Measurements from ENCODE around the gene MOB4. TPM values are rescaled to one million over a fixed set of nuclear protein-coding genes. Genes with fewer than 3 reads are reported as not detected.

Gene MOB4
- 10 to 100 TPM; 15.5 to 38.3 (median 23.7) TPM for total RNA-seq
- polyA plus RNA-seq = 10 to 100 TPM; 17.3 to 27.1 (median 23.8) TPM
- long read RNA-seq, donor 1, transcript MOB4-202 (8 exons, 3,986 nt) = major isoform, 17 of 26 reads
- long read RNA-seq, donor 1, partial matches to known transcripts = 8 of 26 reads
- long read RNA-seq, donor 1, other reads (novel, unspliced or antisense) = 0 of 26 reads
- long read RNA-seq, donor 2, transcript MOB4-202 (8 exons, 3,986 nt) = major isoform, 21 of 22 reads
- long read RNA-seq, donor 2, partial matches to known transcripts = 0 of 22 reads
- long read RNA-seq, donor 2, other reads (novel, unspliced or antisense) = 0 of 22 reads

- peak; percentile 33 to 85 (median 82) for TF ChIP-seq POLR2A (IDR thresholded peaks at IDR 0.05)
- peak; percentile 98 to 99 (median 99) for TF ChIP-seq POLR2AphosphoS5 (IDR thresholded peaks at IDR 0.05)
- peak in 5 of 11 experiments; percentile 14 to 56 (median 31) for TF ChIP-seq CTCF (IDR thresholded peaks at IDR 0.05 in 8 of 11, conservative IDR thresholded peaks at IDR 0.05 in 3 of 11)
- H3K36me3 ChIP-seq = peaks cover 0 to 20% (median 3%) of the 10 kb centered on the region in 6 donors
- peak within 1 kb of the TSS; percentile 88 to 98 (median 96) for H3K27ac ChIP-seq
- peaks cover 0 to 11% (median 2%) of the 10 kb centered on the region in 8 donors for H3K9me3 ChIP-seq
- peak within 1 kb of the TSS; percentile 69 to 92 (median 84) for H3K4me3 ChIP-seq
- peaks cover 12 to 61% (median 39%) of the 10 kb centered on the region in 6 donors for H3K4me1 ChIP-seq
- WGBS, 5 donors = 0 to 1% (median 0%) methylated on average over 33 to 66 of the region's 66 CpGs
- intact Hi-C loops (cut with DNase I; ENCODE audit: low total_unique reads) = loop anchor here (10.0 kb wide), 1 partner anchor 61 kb away; the partner anchor contains the start of gene COQ10B
- peak; percentile 100 for DNase-seq
- no peaks in the 10 kb centered on the region for H3K27me3 ChIP-seq (replicated peaks in 1 of 7)
These were observed at the start of gene MOB4 for GRCh38 chr2:197515739-197516392. Gene MOB4, plus strand, starts transcription at chr2:197516066. Its CDS starts 21 bp downstream, at chr2:197516087.

GRCh38 chr2:197472166-197472565 is 43.7 kb upstream of the MOB4 start:
- no peaks in the 10 kb centered on the region for H3K27me3 ChIP-seq (replicated peaks in 1 of 7)
- WGBS, 5 donors = 99% methylated on average over 5 of the region's 5 CpGs
- TF ChIP-seq POLR2AphosphoS5 (IDR thresholded peaks at IDR 0.05) (no peak), CTCF (IDR thresholded peaks at IDR 0.05 in 8 of 11, conservative IDR thresholded peaks at IDR 0.05 in 3 of 11) (no peak), POLR2A (IDR thresholded peaks at IDR 0.05) (no peak)
- peaks cover 0 to under 1% (median 0%) of the 10 kb centered on the region in 6 donors for H3K4me1 ChIP-seq
- intact Hi-C loops (cut with DNase I; ENCODE audit: low total_unique reads) = no loop called here
- no peak overlapping the region for H3K4me3 ChIP-seq
- no peaks in the 10 kb centered on the region for H3K9me3 ChIP-seq
- H3K27ac ChIP-seq = no peak overlapping the region
- DNase-seq = no peak
- peaks cover 3 to 100% (median 91%) of the 10 kb centered on the region in 6 donors for H3K36me3 ChIP-seq

GRCh38 chr2:197477797-197478196 is 38.1 kb upstream of the MOB4 start:
- Histone ChIP-seq H3K9me3 (peaks cover 0 to 12% (median 9%) of the 10 kb centered on the region in 8 donors), H3K27me3 (replicated peaks in 1 of 7) (no peaks in the 10 kb centered on the region), H3K36me3 (peaks cover 3 to 95% (median 60%) of the 10 kb centered on the region in 6 donors), H3K27ac (peak overlapping the region in 4 of 8 donors; percentile 14 to 68 (median 37)), H3K4me3 (no peak overlapping the region), H3K4me1 (peaks cover 0 to 21% (median 4%) of the 10 kb centered on the region in 6 donors)
- intact Hi-C loops (cut with DNase I; ENCODE audit: low total_unique reads) = no loop called here
- no peak for DNase-seq
- TF ChIP-seq POLR2AphosphoS5 (IDR thresholded peaks at IDR 0.05) (no peak), CTCF (IDR thresholded peaks at IDR 0.05 in 8 of 11, conservative IDR thresholded peaks at IDR 0.05 in 3 of 11) (no peak), POLR2A (IDR thresholded peaks at IDR 0.05) (no peak)
- WGBS, 5 donors = 95 to 99% (median 96%) methylated on average over 3 of the region's 3 CpGs

Measured in spleen (tissue), 13 donors.